GM18867 (cell line): ENCODE results near the gene EMP2.
A peak's percentile ranks its signal among the peaks of the same experiment; 100 is the strongest.
"Not testable (repeated sequence)": the region's sequence is repeated elsewhere in the genome, so short reads cannot be mapped to it uniquely, and the experiment has no call there.

Experiments
- ATAC-seq: cut with Tn5 transposase; IDR thresholded peaks from one replicate; pipeline ENCODE4 v1.9.1; 2021; ENCODE audit warnings: mild to moderate bottlenecking, moderate library complexity; ENCODE audit not compliant: unreplicated experiment

The EMP2 gene

DNA sequence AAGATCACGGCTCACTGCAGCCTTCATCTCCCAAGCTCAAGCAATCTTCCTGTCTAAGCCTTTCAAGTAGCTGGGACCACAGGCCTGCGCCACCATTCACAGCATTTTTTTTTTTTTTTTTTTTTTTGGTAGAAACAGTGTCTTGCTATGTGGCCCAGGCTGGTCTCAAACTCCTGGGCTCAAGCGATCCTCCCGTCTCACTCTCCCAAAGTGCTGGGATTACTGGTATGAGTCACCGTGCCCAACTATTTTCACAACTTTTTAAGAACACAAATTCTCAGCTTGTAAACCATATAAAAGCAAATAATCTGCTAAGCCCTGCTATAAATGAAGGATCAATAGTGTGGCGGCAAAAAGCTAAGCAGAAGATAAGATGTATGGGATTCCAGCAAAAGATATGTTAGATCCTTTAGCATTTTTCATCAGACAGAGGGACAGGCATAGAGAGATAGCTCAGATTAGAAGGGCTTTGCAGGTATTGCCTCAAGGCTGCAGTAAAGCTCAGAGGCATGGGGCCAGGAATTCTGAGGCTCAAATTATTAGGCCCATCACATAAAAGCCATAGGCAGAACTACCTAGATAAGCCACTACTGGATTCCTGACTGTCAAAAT lies 55.1 kb downstream of the EMP2 start:
- ATAC-seq = no peak

DNA sequence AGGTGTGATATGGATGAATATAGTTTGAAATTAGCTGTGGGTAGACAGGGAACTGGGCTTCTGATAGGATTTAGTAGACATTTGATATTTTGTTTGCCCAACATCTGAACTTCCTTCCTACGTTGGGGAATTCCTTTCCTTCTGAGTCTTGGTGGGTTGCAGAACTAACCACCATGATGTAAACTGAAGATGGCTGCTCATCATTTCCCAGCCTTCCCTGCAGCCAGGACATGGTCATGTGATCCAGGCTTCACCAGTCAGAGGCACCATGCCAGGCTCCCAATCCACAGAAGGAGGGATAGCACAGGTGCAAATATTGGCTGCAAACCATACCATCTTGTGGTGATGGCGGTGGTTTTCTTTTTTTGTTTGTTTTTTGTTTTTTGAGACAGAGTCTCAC lies 57.4 kb downstream of the EMP2 start:
- no peak for ATAC-seq

DNA sequence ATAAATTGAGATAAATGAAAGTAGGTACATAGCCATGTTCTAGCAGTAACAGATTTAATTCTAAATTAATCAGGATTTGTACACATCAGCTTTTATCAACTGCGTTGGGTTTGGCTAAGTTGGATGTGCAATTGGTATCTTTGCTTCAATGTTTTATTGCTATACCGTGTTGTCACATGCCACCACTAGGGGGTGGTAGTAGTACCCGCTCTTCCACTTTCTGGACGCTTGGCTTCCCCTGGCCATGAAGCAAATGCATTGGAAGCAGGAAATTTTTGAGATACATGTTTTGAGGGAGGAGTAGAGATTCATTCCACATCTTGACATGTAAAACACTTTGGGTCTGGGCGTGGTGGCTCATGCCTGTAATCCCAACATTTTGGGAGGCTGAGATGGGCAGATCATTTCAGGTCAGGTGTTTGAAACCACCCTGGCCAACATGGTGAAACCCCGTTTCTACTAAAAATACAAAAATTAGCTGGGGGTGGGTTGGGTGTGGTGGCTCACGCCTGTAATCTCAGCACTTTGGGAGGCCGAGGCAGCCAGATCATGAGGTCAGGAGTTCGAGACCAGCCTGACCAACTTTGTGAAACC lies 58.6 kb downstream of the EMP2 start:
- no peak for ATAC-seq

DNA sequence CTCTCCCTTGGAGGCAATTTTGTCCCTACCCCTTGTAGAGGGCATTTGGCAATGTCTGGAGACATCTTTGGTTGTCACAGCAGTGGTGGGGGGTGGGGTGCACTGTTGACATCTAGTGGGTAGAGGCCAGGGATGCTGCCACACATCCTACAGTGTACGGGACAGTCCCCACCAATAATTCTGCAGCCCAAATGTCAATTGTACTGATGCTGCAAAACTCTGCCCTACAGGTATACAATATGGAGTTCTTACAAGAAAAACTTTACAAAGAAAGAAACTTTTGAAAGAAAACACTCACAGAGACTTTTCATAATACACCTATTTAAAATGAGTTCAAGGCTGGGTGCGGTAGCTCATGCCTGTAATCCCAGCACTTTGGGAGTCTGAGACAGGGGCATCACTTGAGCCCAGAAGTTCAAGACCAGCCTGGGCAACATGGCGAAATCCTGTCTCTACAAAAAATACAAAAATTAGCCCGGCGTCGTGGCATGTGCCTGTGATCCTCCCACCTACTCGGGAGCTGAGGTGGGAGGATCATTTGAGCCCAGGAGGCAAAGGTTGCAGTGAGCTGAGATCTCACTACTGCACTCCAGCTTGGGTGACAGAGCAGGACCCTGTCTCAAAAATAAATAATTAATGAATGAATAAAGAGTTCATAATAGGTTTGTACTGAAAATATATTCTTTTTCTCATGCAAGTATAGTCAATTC lies 59.4 kb downstream of the EMP2 start:
- ATAC-seq = no peak

DNA sequence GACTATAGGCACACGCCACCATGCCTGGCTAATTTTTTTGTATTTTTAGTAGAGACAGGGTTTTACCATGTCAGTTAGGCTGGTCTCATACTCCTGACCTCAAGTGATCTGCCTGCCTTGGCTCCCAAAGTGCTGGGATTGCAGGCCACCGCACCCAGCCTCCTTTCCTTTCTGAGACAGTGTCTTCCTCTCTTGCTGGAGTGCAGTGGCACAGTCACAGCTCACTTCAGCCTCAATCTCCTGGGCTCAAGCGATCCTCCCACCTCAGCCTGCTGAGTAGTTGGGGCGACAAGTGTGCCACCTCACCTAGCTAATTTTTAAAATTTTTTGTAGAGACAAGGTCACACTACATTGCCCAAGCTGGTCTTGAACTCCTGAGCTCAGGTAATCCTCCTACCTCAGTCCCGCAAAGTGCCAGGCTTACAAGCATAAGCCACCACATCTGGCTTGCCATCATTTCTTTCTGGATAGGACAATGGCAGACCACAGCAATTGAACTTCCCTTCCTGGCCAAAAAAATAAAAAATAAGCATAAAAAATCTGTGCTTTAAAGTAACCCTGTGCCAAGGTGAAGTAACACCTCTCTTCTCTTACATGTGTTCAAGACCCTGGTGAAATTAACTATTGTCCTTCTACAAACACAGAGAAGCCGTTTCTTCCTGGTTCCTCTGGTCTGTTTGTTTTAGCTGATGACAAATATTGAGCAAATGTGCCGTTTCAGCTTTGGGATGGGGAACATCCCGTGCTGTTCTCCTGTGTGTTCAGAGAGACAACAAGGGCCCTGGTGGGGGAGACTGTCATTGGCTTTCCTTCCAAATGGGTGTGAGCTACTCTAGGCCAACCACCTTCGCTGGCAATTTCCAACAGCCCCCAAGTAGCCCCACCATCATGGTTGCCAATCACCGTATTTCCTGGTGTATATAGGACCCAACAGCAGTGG lies 60.2 kb downstream of the EMP2 start:
- no peak for ATAC-seq

DNA sequence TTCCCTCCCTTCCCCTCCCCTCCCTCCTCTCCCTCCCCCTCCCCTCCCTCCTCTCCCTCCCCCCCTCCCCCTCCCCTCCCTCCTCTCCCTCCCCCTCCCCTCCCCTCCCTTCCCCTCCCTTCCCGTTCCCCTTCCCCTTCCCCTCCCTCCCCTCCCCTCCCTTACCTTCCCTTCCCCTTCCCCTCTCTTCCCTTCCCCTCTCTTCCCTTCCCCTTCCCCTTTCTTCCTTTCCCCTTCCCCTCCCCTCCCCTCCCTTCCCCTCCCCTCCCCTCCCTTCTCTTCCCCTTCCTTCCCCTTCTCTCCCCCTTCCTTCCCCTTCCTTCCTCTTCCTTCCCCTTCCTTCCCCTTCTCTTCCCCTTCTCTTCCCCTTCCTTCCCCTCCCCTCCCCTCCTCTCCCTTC lies 61.1 kb downstream of the EMP2 start:
- no peak for ATAC-seq

DNA sequence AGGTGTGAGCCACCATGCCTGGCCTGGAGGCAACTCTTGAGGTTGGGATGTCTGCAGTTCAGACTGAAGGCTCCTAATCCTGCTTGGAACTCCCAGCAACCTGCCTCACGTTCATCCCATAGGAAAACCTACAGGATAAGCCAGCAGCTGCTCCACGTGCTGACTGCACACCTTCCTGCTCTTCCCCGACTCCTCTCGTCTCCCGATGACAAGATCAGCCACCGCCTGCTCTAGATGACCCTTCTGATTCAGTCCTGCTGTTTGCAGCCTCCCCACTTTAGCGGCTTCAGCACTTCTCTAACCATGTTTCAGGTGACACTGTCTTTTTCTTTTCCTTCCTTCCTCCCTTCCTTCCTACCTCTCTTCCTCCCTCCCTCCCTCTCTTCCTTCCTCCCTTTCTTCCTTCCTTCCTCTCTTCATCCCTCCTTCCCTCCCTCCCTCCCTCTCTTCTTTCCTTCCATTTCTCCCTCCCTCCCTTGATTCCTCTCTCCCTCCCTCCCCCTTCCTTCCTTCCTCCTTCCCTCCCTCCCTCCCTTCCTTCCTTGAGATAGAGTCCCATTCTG lies 61.8 kb downstream of the EMP2 start:
- no peak for ATAC-seq

DNA sequence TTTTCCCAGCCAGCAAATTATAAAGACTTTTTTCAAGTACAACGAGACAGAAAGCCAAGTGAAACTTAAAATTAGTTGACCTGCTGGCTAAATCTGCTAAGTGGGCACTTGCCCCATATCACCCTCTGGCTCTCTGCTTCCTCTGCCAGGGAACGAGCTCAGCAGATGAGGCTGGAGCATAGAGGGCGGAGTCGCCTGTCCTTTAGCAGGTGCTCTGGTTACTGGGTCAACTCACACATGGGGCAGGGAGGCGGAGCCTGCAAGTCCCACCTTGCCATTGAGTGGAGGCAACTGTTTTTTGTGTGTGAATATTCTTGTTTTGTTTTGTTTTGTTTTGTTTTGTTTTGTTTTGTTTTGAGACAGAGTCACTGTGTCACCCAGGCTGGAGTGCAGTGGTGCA lies 62.5 kb downstream of the EMP2 start:
- no peak for ATAC-seq

DNA sequence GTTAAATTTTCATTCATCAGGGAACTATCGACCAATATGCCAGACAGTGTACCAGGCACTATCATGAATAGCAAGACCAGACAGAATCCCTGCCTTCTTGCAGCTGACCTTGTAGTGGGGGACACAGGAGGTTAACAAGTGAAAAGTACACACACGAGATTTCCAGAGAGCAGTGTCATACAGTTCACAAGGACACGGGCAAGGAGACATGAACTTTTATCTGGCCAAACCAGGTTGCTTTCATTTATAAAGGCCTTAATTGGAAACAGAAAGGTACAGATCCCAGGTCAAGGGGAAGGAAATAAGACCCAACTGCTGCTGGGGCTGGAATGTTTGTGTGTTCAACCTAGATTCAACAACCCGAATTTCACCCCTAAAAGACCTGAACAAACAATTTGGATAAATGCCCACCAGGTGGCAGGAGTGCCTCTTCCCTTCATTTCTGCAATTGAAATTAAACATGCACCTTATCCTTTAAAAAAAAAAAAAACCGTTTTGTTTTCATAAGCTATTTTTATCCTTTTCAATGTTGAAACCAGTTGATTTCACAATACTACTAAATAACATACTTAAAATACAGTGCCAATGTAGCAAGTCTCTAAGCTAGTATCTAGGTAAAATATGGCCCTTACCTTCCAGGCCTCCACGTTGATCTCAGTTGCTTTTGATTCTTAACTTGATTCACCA lies 65.9 kb downstream of the EMP2 start:
- ATAC-seq = no peak

DNA sequence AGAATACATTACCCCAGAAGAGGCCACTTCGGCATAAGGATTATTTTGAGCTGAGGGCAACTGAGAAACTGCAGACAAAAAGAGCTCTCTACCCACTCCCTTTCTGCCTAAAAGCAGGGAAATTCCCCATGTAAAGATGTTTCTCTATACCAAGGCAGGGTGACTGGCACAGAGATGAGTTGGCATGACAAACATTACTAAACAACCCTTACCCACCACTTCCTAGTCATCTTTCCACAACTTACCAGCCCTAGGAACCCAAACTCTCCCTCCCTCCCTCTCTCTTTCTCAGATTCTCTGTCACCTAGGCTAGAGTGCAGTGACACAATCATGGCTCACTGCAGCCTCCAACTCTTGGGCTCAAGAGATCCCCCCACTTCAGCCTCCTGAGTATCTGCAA lies 68.6 kb downstream of the EMP2 start:
- ATAC-seq = no peak

DNA sequence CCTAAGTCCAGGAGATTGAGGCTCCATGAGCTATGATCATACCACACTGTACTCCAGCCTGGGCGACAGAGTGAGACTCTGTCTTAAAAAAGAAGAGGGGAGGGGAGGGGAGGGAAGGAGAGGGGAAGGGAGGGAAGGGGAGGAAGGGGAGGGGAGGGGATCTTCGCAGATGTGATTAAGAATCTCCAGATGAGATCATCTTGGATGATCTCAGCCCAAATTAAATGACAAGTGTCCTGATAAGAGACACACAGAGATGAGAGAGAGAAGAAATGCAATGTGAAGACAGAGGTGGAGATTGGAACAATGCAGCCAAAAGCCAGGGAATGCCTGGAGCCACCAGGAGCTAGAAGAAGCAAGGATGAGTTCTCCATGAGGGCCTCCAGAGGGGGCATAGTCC lies 70.1 kb downstream of the EMP2 start:
- no peak for ATAC-seq

DNA sequence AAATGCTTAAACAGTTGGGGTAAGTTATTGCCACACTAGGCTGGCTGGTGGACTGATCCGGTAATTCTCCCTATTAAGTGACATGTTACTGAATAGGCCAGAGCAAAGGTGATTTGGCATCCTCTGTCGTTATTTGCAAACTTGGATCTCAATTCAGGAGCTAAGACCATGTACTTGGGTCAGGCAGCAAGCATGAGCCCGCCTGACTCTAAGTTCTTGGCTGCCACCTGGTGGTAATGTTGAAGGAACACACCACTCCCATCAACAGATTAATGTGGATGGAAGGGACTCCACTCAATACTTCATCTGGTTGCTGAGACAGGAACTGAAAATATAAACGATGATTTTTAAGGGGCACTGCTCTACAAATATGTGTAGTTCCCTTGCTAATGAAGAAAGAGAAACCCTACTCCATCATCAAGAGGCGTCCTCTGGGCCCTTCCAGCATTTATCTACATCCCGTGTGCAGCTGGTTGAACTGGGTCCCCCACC lies 70.8 kb downstream of the EMP2 start:
- ATAC-seq = peak; percentile 86

DNA sequence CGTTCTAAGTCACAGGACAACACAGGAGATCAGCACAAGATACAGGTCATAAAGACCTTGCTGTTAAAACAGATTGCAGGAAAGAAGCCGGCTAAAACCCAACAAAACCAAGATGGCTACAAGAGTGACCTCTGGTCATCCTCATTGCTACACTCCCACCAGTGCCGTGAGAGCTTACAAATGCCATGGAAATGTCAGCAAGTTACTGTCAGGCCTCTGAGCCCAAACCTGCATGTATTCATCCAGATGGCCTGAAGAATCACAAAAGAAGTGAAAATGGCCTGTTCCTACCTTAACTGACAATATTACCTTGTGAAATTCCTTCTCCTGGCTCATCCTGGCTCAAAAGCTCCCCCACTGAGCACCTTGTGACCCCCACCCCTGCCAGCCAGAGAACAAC lies 75.1 kb downstream of the EMP2 start:
- not testable (repeated sequence) for ATAC-seq

DNA sequence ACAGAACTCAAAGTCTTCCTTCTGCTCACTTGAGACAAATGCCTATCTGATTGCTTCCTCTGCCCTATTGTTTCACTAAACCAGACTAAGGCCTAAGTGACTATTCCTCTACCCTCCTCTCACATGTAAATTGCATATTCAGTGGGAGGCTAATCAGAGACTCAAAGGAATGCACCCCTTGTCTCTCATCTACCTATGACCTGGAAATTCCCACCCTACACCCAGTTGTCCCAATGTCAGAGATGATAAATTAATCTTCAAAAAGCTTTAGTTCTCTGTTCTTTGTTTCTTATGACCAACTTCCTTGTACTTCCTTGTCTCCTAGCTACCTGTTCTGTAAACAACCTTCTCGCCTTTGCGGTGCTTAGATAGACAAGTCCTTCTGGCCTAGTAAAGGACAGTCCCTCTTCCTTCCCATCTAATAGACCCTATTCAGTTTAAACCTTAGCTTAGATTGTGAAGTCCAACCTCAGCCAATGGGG lies 76.0 kb downstream of the EMP2 start:
- ATAC-seq = no peak

DNA sequence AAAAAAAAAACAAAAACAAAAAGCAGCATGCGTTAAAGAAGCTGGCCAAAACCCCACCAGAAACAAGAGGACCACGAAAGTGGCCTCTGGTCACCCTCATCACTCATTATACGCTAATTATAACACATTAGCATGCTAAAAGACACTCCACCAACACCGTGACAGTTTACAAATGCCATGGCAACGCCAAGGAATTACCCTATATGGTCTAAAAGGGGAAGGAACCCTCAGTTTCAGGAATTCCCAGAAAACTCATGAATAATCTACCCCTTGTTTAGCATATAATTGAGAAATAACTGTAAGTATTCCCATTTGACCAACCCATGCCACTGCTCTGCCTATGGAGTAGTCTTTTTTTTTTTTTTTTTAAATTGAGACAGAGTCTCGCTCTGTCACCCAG lies 77.6 kb downstream of the EMP2 start:
- ATAC-seq = no peak

DNA sequence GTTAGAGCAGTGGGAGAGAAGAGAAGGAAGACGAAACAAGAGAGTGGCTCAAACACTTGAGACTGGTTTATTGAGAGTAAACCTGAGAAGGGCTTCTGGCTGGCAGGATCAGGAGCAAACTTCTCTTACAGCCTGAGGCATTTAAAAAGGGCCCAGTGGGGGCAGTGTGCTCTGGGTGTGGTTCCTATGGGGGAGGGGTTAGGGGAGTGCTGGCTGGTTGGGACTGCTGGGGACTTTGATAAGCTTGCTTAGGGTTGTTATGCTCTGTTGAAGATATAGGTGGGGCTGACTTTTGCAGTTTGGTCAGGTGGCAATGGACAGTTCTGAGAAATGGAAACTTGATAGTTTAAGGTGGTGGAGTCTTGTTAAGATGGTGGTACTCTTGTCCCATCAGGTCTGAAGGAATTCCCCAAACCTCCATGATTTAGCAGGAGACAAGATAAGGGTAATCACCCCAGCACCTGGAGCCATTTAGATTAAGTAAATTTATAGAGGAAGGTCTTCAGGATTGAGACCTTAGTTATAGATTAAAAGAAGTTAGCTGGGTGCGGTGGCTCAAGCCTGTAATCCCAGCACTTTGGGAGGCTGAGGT lies 79.3 kb downstream of the EMP2 start:
- ATAC-seq = no peak

DNA sequence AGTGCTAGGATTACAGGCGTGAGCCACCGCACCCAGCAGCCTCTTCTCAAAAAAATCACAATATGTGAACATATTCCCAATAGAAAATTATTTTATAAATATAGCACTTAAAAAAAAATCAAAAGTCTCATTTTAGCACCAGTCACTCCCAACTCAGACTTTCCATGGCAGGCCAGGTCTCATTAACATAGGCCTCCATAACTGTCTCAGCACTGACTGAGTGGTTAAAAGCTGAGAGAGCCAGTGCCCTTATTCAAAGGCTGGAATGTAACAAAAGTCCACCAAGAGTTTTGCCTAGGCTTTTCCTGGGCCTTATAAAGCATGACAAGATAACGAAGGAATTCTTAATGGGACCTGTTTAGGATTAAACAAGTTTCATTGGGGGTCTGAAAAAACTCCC lies 79.8 kb downstream of the EMP2 start:
- no peak for ATAC-seq

DNA sequence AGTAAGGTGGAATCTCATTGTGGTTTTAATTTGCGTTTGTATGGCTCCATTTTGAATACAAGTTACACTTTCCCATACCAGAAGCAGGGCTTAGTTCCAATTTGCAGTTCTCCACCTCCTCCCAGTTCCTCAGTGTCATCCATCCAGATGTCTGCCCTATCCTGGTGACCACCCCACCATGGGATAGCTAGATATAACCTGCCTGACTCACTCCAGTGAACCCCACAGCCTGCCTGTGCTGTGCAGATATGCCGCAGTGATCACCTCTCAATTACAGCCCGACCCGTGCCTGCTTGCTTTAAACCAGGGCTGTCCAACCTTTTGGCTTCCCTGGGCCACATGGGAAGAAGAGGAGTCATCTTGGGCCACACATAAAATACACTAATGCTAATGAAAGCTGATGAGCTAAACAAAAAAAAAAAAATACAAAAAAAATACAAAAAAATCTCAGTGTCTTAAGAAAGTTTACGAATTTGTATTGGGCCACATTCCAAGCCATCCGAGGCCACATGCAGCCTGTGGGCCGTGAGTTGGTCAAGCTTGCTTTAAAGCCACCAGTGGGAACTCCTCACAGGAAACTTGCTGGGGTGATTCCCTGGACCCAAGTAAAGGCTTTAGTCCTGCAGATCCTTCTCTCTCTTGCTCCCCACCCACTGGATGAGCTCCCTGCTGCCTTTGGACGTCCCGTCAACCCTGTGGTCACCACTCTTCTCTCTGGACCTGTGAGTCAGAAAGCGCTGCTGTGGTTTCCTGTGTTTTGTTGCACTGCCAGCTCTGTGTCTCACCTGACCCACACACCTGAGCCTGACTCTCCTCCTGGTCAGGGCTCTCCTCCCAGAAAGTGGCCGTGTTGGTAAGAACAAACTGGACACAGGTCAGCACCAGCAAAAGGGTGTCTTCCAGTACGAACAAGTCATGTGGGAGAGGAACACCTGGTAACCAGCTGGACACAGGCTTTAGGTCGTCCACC lies 83.0 kb downstream of the EMP2 start:
- no peak for ATAC-seq

DNA sequence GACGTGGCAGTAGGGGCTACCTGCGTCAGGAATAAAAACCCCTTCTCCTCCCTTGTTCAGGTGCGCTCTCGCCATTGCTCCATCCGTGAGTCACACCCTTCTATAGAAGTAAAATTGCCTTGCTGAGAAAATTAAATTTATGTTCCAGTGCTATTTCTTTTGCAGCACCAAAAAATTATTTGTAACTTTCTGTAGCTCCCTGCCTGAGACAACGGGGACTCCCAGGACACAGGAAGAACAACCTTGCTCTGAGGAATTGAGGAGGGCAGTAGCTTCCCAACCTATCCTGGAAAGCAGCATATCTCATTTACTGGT lies 85.4 kb downstream of the EMP2 start:
- ATAC-seq = no peak
